ENCODE results near the gene MECR. TPM values are rescaled to one million over a fixed set of nuclear protein-coding genes. Genes with fewer than 3 reads are reported as not detected.
A peak's percentile ranks its signal among the peaks of the same experiment; 100 is the strongest.

MECR gene, protein sequence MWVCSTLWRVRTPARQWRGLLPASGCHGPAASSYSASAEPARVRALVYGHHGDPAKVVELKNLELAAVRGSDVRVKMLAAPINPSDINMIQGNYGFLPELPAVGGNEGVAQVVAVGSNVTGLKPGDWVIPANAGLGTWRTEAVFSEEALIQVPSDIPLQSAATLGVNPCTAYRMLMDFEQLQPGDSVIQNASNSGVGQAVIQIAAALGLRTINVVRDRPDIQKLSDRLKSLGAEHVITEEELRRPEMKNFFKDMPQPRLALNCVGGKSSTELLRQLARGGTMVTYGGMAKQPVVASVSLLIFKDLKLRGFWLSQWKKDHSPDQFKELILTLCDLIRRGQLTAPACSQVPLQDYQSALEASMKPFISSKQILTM
- total RNA-seq: 10 to 100 TPM; 21.2 to 36.2 TPM

DNA sequence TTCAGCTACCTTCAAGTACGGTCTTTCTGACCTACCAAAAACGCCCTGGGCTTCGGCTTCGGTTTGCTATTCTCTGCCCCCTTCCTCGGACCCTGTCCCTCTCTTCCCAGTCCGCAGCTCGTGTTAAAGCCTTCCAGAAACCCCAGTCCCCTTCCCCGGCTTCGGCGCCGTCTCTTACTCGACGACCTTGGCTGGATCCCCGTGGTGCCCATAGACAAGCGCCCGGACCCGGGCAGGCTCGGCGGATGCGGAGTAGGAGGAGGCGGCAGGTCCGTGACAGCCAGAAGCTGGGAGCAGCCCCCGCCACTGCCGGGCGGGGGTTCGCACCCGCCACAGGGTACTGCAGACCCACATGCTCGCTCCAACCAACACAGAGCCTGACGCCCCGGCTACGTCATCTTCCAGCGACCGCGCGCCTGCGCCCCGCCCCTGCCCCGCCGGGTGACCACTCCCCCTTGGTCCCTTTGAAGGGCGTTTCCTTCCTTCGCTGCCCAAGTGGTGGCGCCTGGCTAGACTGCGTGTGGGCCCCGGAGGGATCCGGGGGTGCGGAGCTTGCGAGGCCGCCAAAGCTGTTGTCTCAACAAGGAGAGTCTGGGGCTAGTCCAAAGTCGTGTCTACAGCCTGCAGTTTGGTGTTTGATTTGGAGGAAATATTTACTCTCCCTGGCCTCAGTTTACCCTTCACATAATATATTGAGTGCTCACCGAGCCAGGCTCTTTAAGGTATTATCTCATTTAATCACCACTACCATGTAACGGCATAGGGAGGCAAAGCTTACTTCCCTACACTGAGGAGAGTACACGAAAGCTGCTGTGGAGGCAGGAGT lies at the start of gene MECR:
TSS of gene MECR (minus strand) at position 382 of the 826 bp plus-strand sequence. CDS start at position 354, 28 bp downstream.
- peak; percentile 99 to 100 for ATAC-seq

DNA sequence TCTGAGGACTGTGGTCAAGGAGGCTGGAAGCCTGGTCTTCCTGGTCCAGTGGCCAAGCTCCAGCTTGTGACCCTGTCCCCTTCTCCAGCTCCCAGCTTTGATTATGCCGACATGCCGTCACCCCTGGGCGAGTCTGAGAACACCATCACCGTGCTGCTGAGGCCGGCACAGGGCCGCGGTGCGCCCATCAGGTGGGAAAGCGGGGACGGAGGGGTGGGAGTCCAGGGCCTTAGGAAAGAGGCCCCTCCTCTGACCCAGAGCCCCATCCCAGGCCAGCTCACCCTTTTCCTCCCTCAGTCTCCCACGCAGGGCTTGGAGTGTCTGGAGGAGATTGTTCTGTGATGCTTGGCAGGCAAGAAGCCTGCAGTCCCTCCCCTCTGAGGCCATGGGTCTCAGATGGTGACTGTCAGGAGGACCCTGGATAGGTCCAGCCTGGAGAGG lies 49.2 kb upstream of the MECR start:
- no peak overlapping the region for H3K4me3 Mint-ChIP-seq
- ATAC-seq (no peak), DNase-seq (ENCODE audit: low spot score) (no peak)
- no peak overlapping the region for H3K27ac Mint-ChIP-seq
- no peaks in the 10 kb centered on the region for H3K36me3 Mint-ChIP-seq
- no peaks in the 10 kb centered on the region for H3K9me3 Mint-ChIP-seq
- peaks cover 6 to 7% of the 10 kb centered on the region in 2 donors for H3K4me1 Mint-ChIP-seq (ENCODE audit: low read depth in 2 of 2)
- peaks cover 9 to 10% of the 10 kb centered on the region in 2 donors for H3K27me3 Mint-ChIP-seq

More for the DNA sequence above, at the start of gene MECR:
- Mint-ChIP-seq H3K27ac (peak within 1 kb of the TSS; percentile 88 to 98), H3K4me1 (ENCODE audit: low read depth in 2 of 2) (peaks cover 18 to 23% of the 10 kb centered on the region in 2 donors), H3K27me3 (peaks cover 9 to 16% of the 10 kb centered on the region in 2 donors), H3K4me3 (peak within 1 kb of the TSS; percentile 99), H3K36me3 (no peaks in the 10 kb centered on the region), H3K9me3 (no peaks in the 10 kb centered on the region)
- peak; percentile 97 for DNase-seq (ENCODE audit: low spot score)

DNA sequence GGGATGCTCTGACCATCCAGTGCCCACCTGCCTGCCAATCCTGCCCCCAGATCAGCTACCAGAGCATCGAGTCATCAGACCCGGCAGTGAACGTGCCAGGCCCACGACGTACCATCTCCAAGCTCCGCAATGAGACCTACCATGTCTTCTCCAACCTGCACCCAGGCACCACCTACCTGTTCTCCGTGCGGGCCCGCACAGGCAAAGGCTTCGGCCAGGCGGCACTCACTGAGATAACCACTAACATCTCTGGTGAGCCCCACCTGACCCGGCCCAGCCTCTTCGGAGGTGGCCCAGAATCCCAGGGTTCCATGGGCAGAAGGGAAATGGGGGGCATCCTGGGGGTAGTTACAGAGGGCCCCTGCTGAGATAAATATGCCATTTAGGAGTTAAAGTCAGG lies 48.7 kb upstream of the MECR start:
- no peaks in the 10 kb centered on the region for H3K9me3 Mint-ChIP-seq
- no peak overlapping the region for H3K27ac Mint-ChIP-seq
- H3K4me3 Mint-ChIP-seq: no peak overlapping the region
- peaks cover 9 to 10% of the 10 kb centered on the region in 2 donors for H3K27me3 Mint-ChIP-seq
- ATAC-seq (no peak), DNase-seq (ENCODE audit: low spot score) (no peak)
- H3K4me1 Mint-ChIP-seq (ENCODE audit: low read depth in 2 of 2): peaks cover 6 to 7% of the 10 kb centered on the region in 2 donors
- H3K36me3 Mint-ChIP-seq: no peaks in the 10 kb centered on the region

DNA sequence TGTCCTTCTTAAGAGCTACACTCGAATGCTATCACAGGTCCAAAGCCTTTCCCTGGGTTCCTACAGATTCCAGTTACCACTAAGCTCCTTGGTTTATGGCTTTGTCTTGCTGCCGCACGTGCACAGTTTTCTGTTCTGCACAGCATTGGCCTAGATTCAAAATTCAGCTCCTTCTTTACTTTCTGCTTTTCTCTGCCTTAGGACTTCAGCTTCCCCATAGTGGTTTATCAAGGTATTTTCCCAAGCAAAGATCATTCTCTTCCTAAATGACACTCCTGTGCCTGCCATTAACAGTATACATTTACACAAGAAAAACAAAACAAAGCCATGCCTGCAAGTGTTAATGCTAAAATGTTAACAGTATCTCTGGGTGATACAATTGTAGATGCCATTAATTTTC lies 47.4 kb upstream of the MECR start:
- DNase-seq (ENCODE audit: low spot score) (no peak), ATAC-seq (no peak)
- Mint-ChIP-seq H3K27me3 (peaks cover 9 to 10% of the 10 kb centered on the region in 2 donors), H3K36me3 (no peaks in the 10 kb centered on the region), H3K4me3 (no peak overlapping the region), H3K27ac (no peak overlapping the region), H3K4me1 (ENCODE audit: low read depth in 2 of 2) (peaks cover 0 to 2% of the 10 kb centered on the region in 2 donors), H3K9me3 (no peaks in the 10 kb centered on the region)

DNA sequence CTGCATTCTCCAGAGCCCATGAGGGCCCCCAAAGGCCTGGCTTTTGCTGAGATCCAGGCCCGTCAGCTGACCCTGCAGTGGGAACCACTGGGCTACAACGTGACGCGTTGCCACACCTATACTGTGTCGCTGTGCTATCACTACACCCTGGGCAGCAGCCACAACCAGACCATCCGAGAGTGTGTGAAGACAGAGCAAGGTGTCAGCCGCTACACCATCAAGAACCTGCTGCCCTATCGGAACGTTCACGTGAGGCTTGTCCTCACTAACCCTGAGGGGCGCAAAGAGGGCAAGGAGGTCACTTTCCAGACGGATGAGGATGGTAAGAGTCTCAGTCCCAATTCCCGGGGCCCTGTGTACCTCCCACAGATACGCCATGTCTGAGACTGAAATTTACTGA lies 44.7 kb upstream of the MECR start:
- ATAC-seq (no peak), DNase-seq (ENCODE audit: low spot score) (no peak)
- H3K4me3 Mint-ChIP-seq: no peak overlapping the region
- peaks cover 18 to 20% of the 10 kb centered on the region in 2 donors for H3K27me3 Mint-ChIP-seq
- no peaks in the 10 kb centered on the region for H3K9me3 Mint-ChIP-seq
- no peak overlapping the region for H3K27ac Mint-ChIP-seq
- H3K36me3 Mint-ChIP-seq: no peaks in the 10 kb centered on the region
- no peaks in the 10 kb centered on the region for H3K4me1 Mint-ChIP-seq (ENCODE audit: low read depth in 2 of 2)

DNA sequence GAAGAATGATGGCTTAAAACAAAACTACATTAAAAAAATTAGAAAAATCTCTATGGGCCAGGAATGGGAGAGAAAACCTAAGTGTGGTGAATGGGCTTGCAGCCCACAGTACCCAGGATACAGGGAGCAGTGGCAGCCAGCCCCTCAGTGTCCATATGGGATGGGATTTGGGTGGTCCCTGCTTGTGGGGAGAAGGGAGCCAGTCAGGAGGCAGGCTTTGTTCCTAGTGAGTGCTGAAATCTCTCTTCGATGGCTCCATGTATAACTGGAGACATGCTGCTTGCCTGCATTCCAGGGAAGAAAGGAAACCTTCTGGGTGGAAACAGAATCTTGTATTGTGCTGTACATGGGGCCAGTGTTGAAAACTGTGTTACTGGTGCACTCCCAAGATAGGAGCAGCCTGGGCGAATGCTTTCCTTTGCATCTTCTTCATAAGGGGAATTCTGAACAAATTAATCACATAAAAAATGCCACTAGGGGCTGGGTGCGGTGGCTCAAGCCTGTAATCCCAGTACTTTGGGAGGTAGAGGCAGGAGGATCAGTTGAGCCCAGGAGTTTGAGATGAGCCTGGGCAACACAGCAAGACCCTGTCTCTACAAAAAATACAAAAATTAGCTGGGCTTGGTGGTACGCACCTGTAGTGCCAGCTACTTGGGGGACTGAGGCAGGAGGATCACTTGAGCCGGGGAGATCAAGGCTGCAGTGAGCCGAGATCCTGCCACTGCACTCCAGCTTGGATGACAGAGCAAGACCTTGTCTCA lies 41.6 kb upstream of the MECR start:
- ATAC-seq: no peak
- H3K36me3 Mint-ChIP-seq: no peaks in the 10 kb centered on the region
- H3K27ac Mint-ChIP-seq: no peak overlapping the region
- H3K27me3 Mint-ChIP-seq: peaks cover 31 to 35% of the 10 kb centered on the region in 2 donors
- H3K4me1 Mint-ChIP-seq (ENCODE audit: low read depth in 2 of 2): no peaks in the 10 kb centered on the region
- no peak overlapping the region for H3K4me3 Mint-ChIP-seq
- no peak for DNase-seq (ENCODE audit: low spot score)
- no peaks in the 10 kb centered on the region for H3K9me3 Mint-ChIP-seq

DNA sequence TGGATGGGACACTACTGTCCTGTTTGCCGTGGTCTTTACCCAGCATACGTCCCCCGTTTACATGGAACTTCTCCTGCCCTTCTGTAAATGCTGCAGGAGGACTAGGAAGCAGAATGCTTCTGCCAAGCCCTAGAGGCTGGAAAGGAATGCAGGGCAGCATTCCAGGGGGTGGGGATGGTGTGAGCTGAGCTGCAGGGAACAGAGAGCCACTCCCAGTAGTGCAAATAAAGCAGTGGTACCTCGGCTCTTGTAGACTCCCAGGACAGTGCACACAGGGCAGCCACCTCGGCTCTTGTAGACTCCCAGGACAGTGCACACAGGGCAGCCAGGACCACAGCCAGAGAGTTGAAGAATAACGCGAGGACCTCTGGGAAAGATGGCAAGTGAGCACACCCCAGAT lies 41.0 kb upstream of the MECR start:
- DNase-seq (ENCODE audit: low spot score) (no peak), ATAC-seq (peak; percentile 42 to 48)
- Mint-ChIP-seq H3K27me3 (peaks cover 32 to 41% of the 10 kb centered on the region in 2 donors), H3K27ac (no peak overlapping the region), H3K9me3 (no peaks in the 10 kb centered on the region), H3K4me3 (no peak overlapping the region), H3K36me3 (no peaks in the 10 kb centered on the region), H3K4me1 (ENCODE audit: low read depth in 2 of 2) (no peaks in the 10 kb centered on the region)

DNA sequence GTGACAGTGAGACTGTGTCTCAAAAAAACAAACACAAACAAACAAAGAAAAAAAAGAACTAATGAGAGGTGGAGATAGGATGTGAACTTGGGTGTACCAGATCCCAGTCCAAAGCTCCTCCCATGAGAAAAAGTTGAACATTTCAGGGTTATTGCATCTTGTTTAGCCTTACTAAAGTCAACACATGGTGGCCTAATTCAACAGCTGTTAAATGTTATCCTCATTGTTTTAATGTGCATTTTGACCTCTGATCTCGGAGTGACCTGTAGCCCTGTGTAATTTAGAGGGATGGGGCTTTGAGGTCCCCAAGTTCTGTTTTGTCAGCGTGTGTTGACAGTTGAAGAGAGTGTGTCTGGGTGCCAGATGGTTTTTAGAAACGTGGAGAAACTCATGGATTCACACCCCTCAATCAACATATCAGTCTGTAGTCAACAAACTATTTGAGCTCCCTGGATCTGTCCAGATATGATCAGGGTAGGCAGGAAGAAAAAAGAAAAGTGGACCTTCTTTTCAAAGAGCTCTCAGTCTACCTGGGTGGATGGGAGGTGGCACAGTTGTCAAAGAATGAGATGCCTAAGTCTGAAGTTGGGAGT lies 40.3 kb upstream of the MECR start:
- peaks cover 37 to 48% of the 10 kb centered on the region in 2 donors for H3K27me3 Mint-ChIP-seq
- no peaks in the 10 kb centered on the region for H3K36me3 Mint-ChIP-seq
- DNase-seq (ENCODE audit: low spot score) (no peak), ATAC-seq (no peak)
- H3K27ac Mint-ChIP-seq: no peak overlapping the region
- no peak overlapping the region for H3K4me3 Mint-ChIP-seq
- H3K9me3 Mint-ChIP-seq: no peaks in the 10 kb centered on the region
- no peaks in the 10 kb centered on the region for H3K4me1 Mint-ChIP-seq (ENCODE audit: low read depth in 2 of 2)

DNA sequence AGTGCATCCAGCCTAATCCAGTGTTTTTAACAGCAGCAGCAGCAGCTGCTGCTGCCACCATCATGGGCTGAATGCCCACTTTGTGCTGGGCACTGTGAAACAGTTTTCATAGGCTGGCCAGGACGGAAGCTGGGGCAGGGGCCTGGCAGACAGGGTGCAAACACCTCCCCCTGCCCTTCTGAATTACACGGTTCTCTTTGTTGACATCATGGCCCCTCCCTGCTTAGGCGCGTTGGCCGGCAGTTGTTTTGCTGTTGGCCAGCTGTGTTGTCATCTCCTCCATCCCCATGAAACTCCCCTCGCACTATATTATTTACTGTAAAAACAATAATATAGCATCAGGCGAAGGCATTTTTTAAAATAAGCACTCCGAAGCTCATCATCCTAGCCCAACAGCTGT lies 38.6 kb upstream of the MECR start:
- Mint-ChIP-seq H3K27ac (no peak overlapping the region), H3K36me3 (no peaks in the 10 kb centered on the region), H3K9me3 (no peaks in the 10 kb centered on the region), H3K4me1 (ENCODE audit: low read depth in 2 of 2) (no peaks in the 10 kb centered on the region), H3K27me3 (peaks cover 40 to 56% of the 10 kb centered on the region in 2 donors), H3K4me3 (no peak overlapping the region)
- DNase-seq (ENCODE audit: low spot score): no peak
- no peak for ATAC-seq

DNA sequence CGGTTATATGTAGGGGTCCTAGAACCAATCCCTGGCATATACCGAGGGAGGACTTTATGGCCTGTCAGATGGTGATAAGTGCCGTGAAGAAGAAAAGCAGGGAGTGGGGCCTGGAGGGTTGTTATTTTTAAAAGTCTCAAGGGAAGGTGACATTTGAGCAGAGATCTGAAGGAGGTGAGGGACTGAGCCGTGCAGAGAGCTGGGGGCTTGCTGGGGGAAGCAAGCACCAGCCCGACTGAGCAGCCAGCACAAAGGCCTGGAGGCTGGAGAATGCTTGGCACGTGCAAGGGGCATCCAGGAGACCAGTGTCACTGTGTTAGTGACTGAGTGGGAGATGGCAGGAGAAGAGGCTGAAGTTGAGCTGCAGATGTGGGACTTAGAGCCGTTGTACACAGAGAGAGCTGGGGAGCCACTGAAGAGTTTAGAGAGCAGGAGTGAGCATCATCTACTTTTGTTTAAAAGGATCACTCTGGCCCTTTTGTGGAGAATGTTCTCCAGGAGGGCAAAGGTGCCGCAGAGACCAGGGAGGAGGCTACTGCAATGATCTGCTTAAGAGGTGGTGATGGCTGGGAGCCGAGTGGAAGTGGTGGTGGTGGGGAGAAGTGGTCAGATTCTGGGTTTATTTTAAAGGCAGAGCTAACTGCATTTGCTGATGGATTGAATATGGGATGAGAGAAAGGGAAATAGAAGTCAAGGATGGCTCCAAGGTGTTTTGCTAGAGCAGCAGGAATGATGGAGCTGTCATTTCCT lies 36.8 kb upstream of the MECR start:
- H3K9me3 Mint-ChIP-seq: no peaks in the 10 kb centered on the region
- H3K27me3 Mint-ChIP-seq: peaks cover 40 to 58% of the 10 kb centered on the region in 2 donors
- H3K4me1 Mint-ChIP-seq (ENCODE audit: low read depth in 2 of 2): no peaks in the 10 kb centered on the region
- no peaks in the 10 kb centered on the region for H3K36me3 Mint-ChIP-seq
- ATAC-seq: no peak
- no peak for DNase-seq (ENCODE audit: low spot score)
- no peak overlapping the region for H3K27ac Mint-ChIP-seq
- no peak overlapping the region for H3K4me3 Mint-ChIP-seq

DNA sequence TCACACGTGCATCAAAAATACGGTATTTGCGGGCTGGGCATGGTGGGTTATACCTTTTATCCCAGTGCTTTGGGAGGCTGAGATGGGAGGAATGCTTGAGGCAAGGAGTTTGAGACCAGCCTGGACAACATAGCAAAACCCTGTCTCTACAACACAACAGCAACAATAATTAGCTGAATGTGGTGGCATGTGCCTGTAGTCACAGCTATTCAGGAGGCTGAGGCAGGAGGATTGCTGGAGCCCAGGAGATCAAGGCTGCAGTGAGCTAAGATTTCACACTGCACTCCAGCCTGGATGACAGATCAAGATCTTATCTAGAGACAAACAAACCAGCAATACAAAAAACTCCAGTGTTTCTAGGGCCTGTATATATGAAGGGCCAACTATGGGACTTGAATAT lies 36.2 kb upstream of the MECR start:
- no peak for ATAC-seq

DNA sequence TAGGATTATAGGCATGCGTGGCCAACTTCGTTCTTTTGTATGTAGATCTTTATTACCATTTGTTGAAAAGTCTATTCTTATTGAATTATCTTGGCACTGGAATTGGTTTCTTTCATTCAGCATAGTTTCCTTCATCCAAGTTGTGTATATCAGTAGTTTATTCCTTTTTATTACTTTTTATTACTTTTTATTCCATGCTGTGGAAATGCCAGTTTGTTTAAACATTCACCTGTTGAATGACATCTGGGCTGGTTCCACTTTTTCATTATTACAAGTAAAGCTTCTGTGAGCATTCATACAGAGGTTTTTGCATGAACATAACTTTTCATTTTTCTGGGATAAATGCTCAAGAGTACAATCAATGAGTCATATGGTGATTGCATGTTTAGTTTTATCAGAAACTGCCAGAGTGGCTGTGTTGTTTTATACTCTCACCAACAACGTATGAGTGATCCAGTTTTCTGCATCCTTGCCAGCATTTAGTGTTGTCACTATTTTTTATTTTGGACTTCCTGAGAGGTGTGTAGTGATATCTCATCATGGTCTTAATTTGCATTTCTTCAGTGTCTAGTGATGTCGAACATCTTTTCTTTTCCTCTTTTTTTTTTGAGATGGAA lies 34.1 kb upstream of the MECR start:
- peaks cover 0 to 4% of the 10 kb centered on the region in 2 donors for H3K4me1 Mint-ChIP-seq (ENCODE audit: low read depth in 2 of 2)
- no peaks in the 10 kb centered on the region for H3K36me3 Mint-ChIP-seq
- no peak overlapping the region for H3K27ac Mint-ChIP-seq
- no peaks in the 10 kb centered on the region for H3K9me3 Mint-ChIP-seq
- no peak overlapping the region for H3K4me3 Mint-ChIP-seq
- ATAC-seq (no peak), DNase-seq (ENCODE audit: low spot score) (no peak)
- H3K27me3 Mint-ChIP-seq: peaks cover 45 to 58% of the 10 kb centered on the region in 2 donors

More for the DNA sequence above, 36.2 kb upstream of the MECR start:
- H3K27ac Mint-ChIP-seq: no peak overlapping the region
- no peaks in the 10 kb centered on the region for H3K36me3 Mint-ChIP-seq
- no peaks in the 10 kb centered on the region for H3K9me3 Mint-ChIP-seq
- DNase-seq (ENCODE audit: low spot score): no peak
- peaks cover 43 to 64% of the 10 kb centered on the region in 2 donors for H3K27me3 Mint-ChIP-seq
- no peak overlapping the region for H3K4me3 Mint-ChIP-seq
- H3K4me1 Mint-ChIP-seq (ENCODE audit: low read depth in 2 of 2): no peaks in the 10 kb centered on the region

All from natural killer cell treated with Interleukin-12 subunit alpha and Interleukin-12 subunit beta and Interleukin-15 and Interleukin-18, amount 100 ng/mL, for 72 hours (primary cell).